Endothelial cell of umbilical vein (primary cell): Measurements from ENCODE around the gene PRKG1.

Experiments
- CTCF ChIP-seq, 2 donors: IDR thresholded peaks; 1 replicate in 1 of 2; 2 replicates in 1 of 2; pipeline ENCODE4 v1.5.1; 2011; ENCODE audit warnings: low read length in 2 of 2, mild to moderate bottlenecking in 2 of 2, moderate library complexity in 2 of 2, control low read depth in 1 of 2, inconsistent platforms in 1 of 2, low read depth in 1 of 2; ENCODE audit not compliant: insufficient read depth in 1 of 2; ENCODE audit errors: extremely low read depth in 1 of 2
- FOS ChIP-seq: IDR thresholded peaks from 2 replicates; pipeline ENCODE4 v1.6.1; 2011; ENCODE audit warnings: mild to moderate bottlenecking, low read length, moderate library complexity, borderline replicate concordance; ENCODE audit not compliant: insufficient read depth
- POLR2A ChIP-seq: IDR thresholded peaks from 2 replicates; pipeline ENCODE4 v1.6.1; 2012; ENCODE audit warnings: low read depth, mild to moderate bottlenecking, control low read depth, low read length

GRCh38 chr10:51235865-51236264, 161.6 kb downstream of the PRKG1 start:
- no peak for TF ChIP-seq CTCF (IDR thresholded peaks at IDR 0.05; ENCODE audit: extremely low read depth in 1 of 2, insufficient read depth in 1 of 2, low read depth in 1 of 2, low read length in 2 of 2)
- no peak for TF ChIP-seq POLR2A
- no peak for TF ChIP-seq FOS
